Tibial artery (tissue), 4 donors: ENCODE data around the gene SF3B1.
"Not testable (repeated sequence)": the region's sequence is repeated elsewhere in the genome, so short reads cannot be mapped to it uniquely, and the experiment has no call there.

Experiments
- DNase-seq, 2 donors: peaks; one replicate each; pipeline ENCODE4 v3.0.0-alpha.2; 2019
- H3K27ac ChIP-seq, 2 donors: fragments of 200-600 bp; sonication (generic) in 1 of 2; 1 replicate in 1 of 2; 2 replicates in 1 of 2; pipeline ENCODE4 v1.5.1; 2018 to 2019; ENCODE audit warnings: mild to moderate bottlenecking in 1 of 2
- H3K27me3 ChIP-seq, 2 donors: fragments of 200-600 bp; sonication (generic) in 1 of 2; one replicate each; pipeline versions ENCODE4 v1.5.1 to v1.6.0; 2016 to 2019
- H3K36me3 ChIP-seq, 3 donors: fragments of 200-600 bp; sonication (generic) in 2 of 3; one replicate each; pipeline ENCODE4 v1.5.1; 2016 to 2019; ENCODE audit warnings: mild to moderate bottlenecking in 2 of 3
- H3K4me1 ChIP-seq, 4 donors: fragments of 200-600 bp; sonication (generic) in 2 of 4; 1 replicate in 3 of 4; 2 replicates in 1 of 4; pipeline ENCODE4 v1.5.1; 2016 to 2019
- H3K4me3 ChIP-seq, 2 donors: fragments of 200-600 bp; sonication (generic) in 1 of 2; 1 replicate in 1 of 2; 2 replicates in 1 of 2; pipeline ENCODE4 v1.5.1; 2018 to 2019; ENCODE audit warnings: mild to moderate bottlenecking in 2 of 2
- H3K9me3 ChIP-seq, 3 donors: fragments of 200-600 bp; sonication (generic) in 1 of 3; one replicate each; pipeline ENCODE4 v1.5.1; 2016 to 2019
- CTCF ChIP-seq, 2 experiments: fragments of 200-600 bp in 1 of 2; fragments of 450-650 bp in 1 of 2; IDR thresholded peaks; one replicate each; pipeline ENCODE4 v1.5.1; 2017 to 2019; ENCODE audit warnings: antibody characterized with exemption in 2 of 2, mild to moderate bottlenecking in 1 of 2, moderate library complexity in 1 of 2
- intact Hi-C: fragments of 100-400 bp; cut with DNase I; formaldehyde crosslinking; loops from one replicate; pipeline ENCODE4 v1.15.0; 2023; ENCODE audit warnings: low total_unique reads

Gene SF3B1

DNA sequence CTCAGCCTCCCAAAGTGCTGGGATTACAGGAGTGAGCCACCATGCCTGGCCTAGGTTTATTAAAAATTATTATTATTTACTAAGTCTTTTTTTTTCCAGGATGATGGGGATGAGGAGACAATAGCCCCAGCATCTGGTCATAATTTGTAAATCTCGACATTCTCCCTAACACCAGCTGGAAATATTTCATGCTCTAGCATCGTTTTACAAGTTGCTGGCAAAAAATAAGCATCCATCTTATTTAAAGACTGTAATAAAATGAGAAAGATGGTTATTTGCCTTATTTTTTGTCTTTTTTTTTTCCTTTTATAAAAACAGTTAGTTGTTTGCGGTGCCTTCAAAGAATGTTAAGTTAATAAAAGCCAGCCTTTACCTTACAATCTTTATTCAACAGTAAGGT, 56.7 kb downstream of the SF3B1 start:
- Histone ChIP-seq H3K27ac (no peak overlapping the region), H3K27me3 (no peaks in the 10 kb centered on the region), H3K36me3 (no peaks in the 10 kb centered on the region), H3K4me1 (peaks cover 0 to 18% (median 4%) of the 10 kb centered on the region in 4 donors), H3K4me3 (no peak overlapping the region), H3K9me3 (no peaks in the 10 kb centered on the region)
- TF ChIP-seq CTCF (IDR thresholded peaks at IDR 0.05), result no peak
- intact Hi-C loops, result loop anchor here (5.0 to 10.0 kb wide), 3 partner anchors 66 to 371 kb away; partner anchors contain the start of gene ANKRD44
- no peak for DNase-seq

DNA sequence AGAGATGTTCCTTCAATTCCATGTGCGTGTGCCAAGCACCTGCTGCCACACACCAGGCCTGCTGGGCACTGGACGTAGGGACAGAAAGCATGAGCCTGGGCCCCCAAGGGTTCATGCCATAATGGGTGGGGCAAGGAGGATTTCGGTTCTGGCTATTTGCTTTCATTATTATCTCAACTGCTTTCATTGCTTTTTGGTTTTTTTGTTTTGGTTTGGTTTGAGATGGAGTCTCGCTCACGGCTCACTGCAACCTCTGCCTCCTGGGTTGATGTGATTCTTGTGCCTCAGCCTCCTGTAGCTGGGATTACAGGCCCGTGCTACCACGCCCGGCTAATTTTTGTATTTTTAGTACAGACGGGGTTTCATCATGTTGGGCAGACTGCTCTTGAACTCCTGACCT, 57.2 kb downstream of the SF3B1 start:
- no peaks in the 10 kb centered on the region for H3K9me3 ChIP-seq
- H3K27ac ChIP-seq, result no peak overlapping the region
- TF ChIP-seq CTCF (IDR thresholded peaks at IDR 0.05), result no peak
- intact Hi-C loops, result loop anchor here (5.0 to 10.0 kb wide), 3 partner anchors 65 to 370 kb away; partner anchors contain the start of gene ANKRD44
- no peaks in the 10 kb centered on the region for H3K36me3 ChIP-seq
- DNase-seq, result no peak
- no peaks in the 10 kb centered on the region for H3K27me3 ChIP-seq
- H3K4me1 ChIP-seq, result peaks cover 0 to 18% (median 4%) of the 10 kb centered on the region in 4 donors
- no peak overlapping the region for H3K4me3 ChIP-seq

DNA sequence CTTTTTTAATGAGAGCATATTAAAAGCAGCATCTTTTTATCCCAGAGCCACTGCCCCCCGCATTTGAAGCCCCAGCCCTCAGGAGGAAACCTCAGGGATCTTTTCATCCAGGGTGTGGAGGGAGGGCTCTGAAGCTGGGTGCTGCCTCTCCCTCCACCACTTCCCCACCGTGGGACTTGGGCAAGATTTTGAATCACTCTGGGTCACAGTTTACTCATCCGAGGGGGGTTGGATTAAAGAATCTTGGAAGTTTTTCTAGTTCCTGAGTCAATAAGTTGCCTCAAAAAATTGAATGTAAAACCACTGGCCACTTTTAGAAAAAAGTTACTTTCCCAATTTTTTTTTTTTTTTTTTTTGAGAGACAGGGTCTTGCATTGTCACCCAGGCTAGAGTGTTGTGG, 62.2 kb downstream of the SF3B1 start:
- no peaks in the 10 kb centered on the region for H3K36me3 ChIP-seq
- H3K4me1 ChIP-seq, result no peaks in the 10 kb centered on the region
- no peaks in the 10 kb centered on the region for H3K9me3 ChIP-seq
- no peak for DNase-seq
- no peak overlapping the region for H3K4me3 ChIP-seq
- no peak for TF ChIP-seq CTCF (IDR thresholded peaks at IDR 0.05)
- no peak overlapping the region for H3K27ac ChIP-seq
- H3K27me3 ChIP-seq, result no peaks in the 10 kb centered on the region
- intact Hi-C loops, result loop anchor here (10.0 kb wide), 1 partner anchor 258 kb away; no protein-coding TSS in a partner anchor

- not testable (repeated sequence) for H3K36me3 ChIP-seq, H3K4me3 ChIP-seq, DNase-seq, H3K4me1 ChIP-seq, H3K27me3 ChIP-seq, H3K9me3 ChIP-seq, H3K27ac ChIP-seq
- intact Hi-C loops, result loop anchor here (10.0 kb wide), 1 partner anchor 256 kb away; no protein-coding TSS in a partner anchor
Observed at GRCh38 chr2:197370664-197371063, 64.2 kb downstream of the SF3B1 start.

DNA sequence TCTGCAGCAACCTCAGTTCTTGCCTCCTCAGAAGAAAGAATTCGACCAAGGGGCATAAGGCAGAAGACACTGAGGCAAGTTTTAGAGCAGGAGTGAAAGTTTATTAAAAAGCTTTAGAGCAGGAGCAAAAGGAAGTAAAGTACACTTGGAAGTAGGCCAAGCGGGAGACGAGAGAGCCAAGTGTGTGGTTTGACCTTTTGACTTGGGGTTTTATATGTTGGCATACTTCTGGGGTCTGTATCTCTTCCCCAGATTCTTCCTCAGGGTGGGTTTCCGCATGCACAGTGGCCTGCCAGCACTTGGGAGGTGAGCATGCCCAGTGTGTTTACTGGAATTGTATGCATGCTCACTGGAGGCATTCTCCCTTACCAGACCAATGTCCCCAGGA, 64.9 kb downstream of the SF3B1 start:
- DNase-seq, result no peak
- Histone ChIP-seq H3K36me3 (no peaks in the 10 kb centered on the region), H3K4me3 (no peak overlapping the region), H3K27ac (no peak overlapping the region), H3K4me1 (no peaks in the 10 kb centered on the region), H3K27me3 (no peaks in the 10 kb centered on the region), H3K9me3 (no peaks in the 10 kb centered on the region)
- intact Hi-C loops, result loop anchor here (10.0 kb wide), 1 partner anchor 255 kb away; no protein-coding TSS in a partner anchor
- no peak for TF ChIP-seq CTCF (IDR thresholded peaks at IDR 0.05)

- no peak for DNase-seq
- TF ChIP-seq CTCF (IDR thresholded peaks at IDR 0.05), result no peak
- intact Hi-C loops, result no loop called here
- Histone ChIP-seq H3K4me1 (no peaks in the 10 kb centered on the region), H3K9me3 (no peaks in the 10 kb centered on the region), H3K36me3 (no peaks in the 10 kb centered on the region), H3K27ac (no peak overlapping the region), H3K4me3 (no peak overlapping the region), H3K27me3 (no peaks in the 10 kb centered on the region)
Observed at GRCh38 chr2:197369228-197369932, 65.4 kb downstream of the SF3B1 start.
